22Rv1 (cell line): ENCODE measurements around the gene GAPVD1.

Source experiments
- ZFX ChIP-seq: fragments of 450-650 bp; IDR thresholded peaks from 2 replicates; pipeline ENCODE4 v1.6.1; 2017; ENCODE audit warnings: antibody characterized with exemption, borderline replicate concordance
- TF ChIP-seq, protein P1 (sequence below): fragments of 450-650 bp; IDR thresholded peaks from 2 replicates; pipeline ENCODE4 v1.5.1; 2017; ENCODE audit warnings: mild to moderate bottlenecking

GRCh38 chr9:125413579-125413978 lies 152.0 kb downstream of the GAPVD1 start:
- TF ChIP-seq, protein P1, sequence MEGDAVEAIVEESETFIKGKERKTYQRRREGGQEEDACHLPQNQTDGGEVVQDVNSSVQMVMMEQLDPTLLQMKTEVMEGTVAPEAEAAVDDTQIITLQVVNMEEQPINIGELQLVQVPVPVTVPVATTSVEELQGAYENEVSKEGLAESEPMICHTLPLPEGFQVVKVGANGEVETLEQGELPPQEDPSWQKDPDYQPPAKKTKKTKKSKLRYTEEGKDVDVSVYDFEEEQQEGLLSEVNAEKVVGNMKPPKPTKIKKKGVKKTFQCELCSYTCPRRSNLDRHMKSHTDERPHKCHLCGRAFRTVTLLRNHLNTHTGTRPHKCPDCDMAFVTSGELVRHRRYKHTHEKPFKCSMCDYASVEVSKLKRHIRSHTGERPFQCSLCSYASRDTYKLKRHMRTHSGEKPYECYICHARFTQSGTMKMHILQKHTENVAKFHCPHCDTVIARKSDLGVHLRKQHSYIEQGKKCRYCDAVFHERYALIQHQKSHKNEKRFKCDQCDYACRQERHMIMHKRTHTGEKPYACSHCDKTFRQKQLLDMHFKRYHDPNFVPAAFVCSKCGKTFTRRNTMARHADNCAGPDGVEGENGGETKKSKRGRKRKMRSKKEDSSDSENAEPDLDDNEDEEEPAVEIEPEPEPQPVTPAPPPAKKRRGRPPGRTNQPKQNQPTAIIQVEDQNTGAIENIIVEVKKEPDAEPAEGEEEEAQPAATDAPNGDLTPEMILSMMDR, result no peak
- no peak for TF ChIP-seq ZFX
